Neuronal stem cell (in vitro differentiated cells): ENCODE data around the gene PTPRM.

ENCODE experiments used
- DNase-seq: peaks from one replicate; pipeline ENCODE4 v3.0.0-alpha.2; 2013; ENCODE audit warnings: low spot score
- H2AFZ ChIP-seq: one replicate; pipeline ENCODE4 v1.6.1; 2013; ENCODE audit warnings: mild to moderate bottlenecking, low read length, inconsistent platforms
- H2AK5ac ChIP-seq: 2 replicates; pipeline ENCODE4 v1.6.1; 2013; ENCODE audit warnings: low read depth, mild to moderate bottlenecking, inconsistent platforms, low read length, moderate library complexity, mixed read lengths
- H2BK120ac ChIP-seq: 2 replicates; pipeline ENCODE4 v1.6.1; 2013; ENCODE audit warnings: low read depth, mild to moderate bottlenecking, inconsistent platforms, low read length, moderate library complexity, mixed read lengths
- H2BK12ac ChIP-seq: one replicate; pipeline ENCODE4 v1.6.1; 2013; ENCODE audit warnings: low read length, inconsistent platforms
- H2BK15ac ChIP-seq: 2 replicates; pipeline ENCODE4 v1.6.1; 2013; ENCODE audit warnings: mild to moderate bottlenecking, low read length, inconsistent platforms, mixed read lengths
- H2BK5ac ChIP-seq: one replicate; pipeline ENCODE4 v1.6.1; 2013; ENCODE audit warnings: inconsistent platforms, mild to moderate bottlenecking, low read length, moderate library complexity
- H3K14ac ChIP-seq: one replicate; pipeline ENCODE4 v1.6.1; 2013; ENCODE audit warnings: low read length, inconsistent platforms
- H3K18ac ChIP-seq: 2 replicates; pipeline ENCODE4 v1.6.1; 2013; ENCODE audit warnings: low read length, inconsistent platforms
- H3K23ac ChIP-seq: 2 replicates; pipeline ENCODE4 v1.6.1; 2013; ENCODE audit warnings: low read depth, mild to moderate bottlenecking, mixed read lengths, low read length, inconsistent platforms; ENCODE audit not compliant: poor library complexity
- H3K27ac ChIP-seq: replicated peaks from 3 replicates; pipeline ENCODE4 v1.5.1; 2013; ENCODE audit warnings: low read length, inconsistent platforms
- H3K27me3 ChIP-seq, 3 experiments: 2 replicates each; pipeline ENCODE4 v1.6.1; 2013; ENCODE audit warnings: low read length in 3 of 3, mild to moderate bottlenecking in 2 of 3, inconsistent platforms in 1 of 3, low read depth in 1 of 3, mixed read lengths in 1 of 3, moderate library complexity in 1 of 3; ENCODE audit not compliant: control insufficient read depth in 3 of 3, insufficient read depth in 3 of 3
- H3K36me3 ChIP-seq, 2 donors: replicated peaks in 1 of 2; 2 replicates each; pipeline ENCODE4 v1.6.1; 2013; ENCODE audit warnings: low read length in 2 of 2; ENCODE audit not compliant: control insufficient read depth in 2 of 2, insufficient read depth in 2 of 2
- H3K4ac ChIP-seq: 2 replicates; pipeline ENCODE4 v1.6.1; 2013; ENCODE audit warnings: inconsistent platforms, mild to moderate bottlenecking, low read length, moderate library complexity
- H3K4me1 ChIP-seq, 2 donors: 1 replicate in 1 of 2; 2 replicates in 1 of 2; pipeline ENCODE4 v1.6.1; 2013; ENCODE audit warnings: low read length in 2 of 2, low read depth in 1 of 2; ENCODE audit not compliant: control insufficient read depth in 2 of 2, insufficient read depth in 1 of 2
- H3K4me2 ChIP-seq: one replicate; pipeline ENCODE4 v1.6.1; 2013; ENCODE audit warnings: mild to moderate bottlenecking, low read length, inconsistent platforms; ENCODE audit not compliant: insufficient read depth, poor library complexity, severe bottlenecking
- H3K4me3 ChIP-seq, 2 donors: 2 replicates each; pipeline ENCODE4 v1.5.1; 2013; ENCODE audit warnings: low read length in 2 of 2, mild to moderate bottlenecking in 2 of 2, inconsistent platforms in 1 of 2, moderate library complexity in 1 of 2
- H3K79me1 ChIP-seq: one replicate; pipeline ENCODE4 v1.6.1; 2013; ENCODE audit warnings: low read depth, mild to moderate bottlenecking, inconsistent platforms, low read length, moderate library complexity
- H3K9ac ChIP-seq: one replicate; pipeline ENCODE4 v1.6.1; 2013; ENCODE audit warnings: mild to moderate bottlenecking, low read depth, low read length, inconsistent platforms; ENCODE audit not compliant: poor library complexity
- H3K9me3 ChIP-seq, 2 donors: replicated peaks in 1 of 2; 2 replicates each; pipeline versions ENCODE3 to v1.6.1; 2013; ENCODE audit warnings: low read length in 2 of 2, mild to moderate bottlenecking in 2 of 2, inconsistent platforms in 1 of 2, low read depth in 1 of 2, mixed read lengths in 1 of 2, moderate library complexity in 1 of 2; ENCODE audit not compliant: control insufficient read depth in 2 of 2, insufficient read depth in 1 of 2
- H4K8ac ChIP-seq: one replicate; pipeline ENCODE4 v1.6.1; 2013; ENCODE audit warnings: low read depth, mild to moderate bottlenecking, inconsistent platforms, low read length, moderate library complexity
- H4K91ac ChIP-seq: one replicate; pipeline ENCODE4 v1.6.1; 2013; ENCODE audit warnings: low read length, low read depth, mild to moderate bottlenecking, inconsistent platforms; ENCODE audit not compliant: poor library complexity
- WGBS, 2 donors: extraction: QIAGEN DNeasy Blood & Tissue Kit; methylation state at CpG; one replicate each; pipeline ENCODE4 v1.1.7; 2013; ENCODE audit warnings: missing lambda C conversion rate in 2 of 2, mixed read lengths in 1 of 2; ENCODE audit not compliant: insufficient read length in 2 of 2, insufficient replicate concordance in 1 of 2; ENCODE audit errors: extremely low coverage in 2 of 2; 5-methylcytosine and 5-hydroxymethylcytosine counted together

PTPRM gene

GRCh38 chr18:8261651-8262091 is 694.6 kb downstream of the PTPRM start:
- Histone ChIP-seq H3K27me3 (no peaks in the 10 kb centered on the region), H2AFZ (no peak overlapping the region), H3K9ac (no peak overlapping the region), H3K79me1 (no peaks in the 10 kb centered on the region), H3K27ac (no peak overlapping the region), H3K4me2 (no peak overlapping the region), H3K4ac (no peak overlapping the region), H4K8ac (no peak overlapping the region), H2BK5ac (no peak overlapping the region), H2BK15ac (no peak overlapping the region), H2BK12ac (no peak overlapping the region), H2AK5ac (no peak overlapping the region), H3K23ac (no peak overlapping the region), H3K4me3 (no peak overlapping the region), H3K14ac (no peak overlapping the region), H4K91ac (no peak overlapping the region), H3K4me1 (peaks cover 9 to 10% of the 10 kb centered on the region in 2 donors), H3K9me3 (no peaks in the 10 kb centered on the region), H2BK120ac (no peak overlapping the region), H3K36me3 (no peaks in the 10 kb centered on the region), H3K18ac (no peak overlapping the region)
- no peak for DNase-seq
- no CpG with 5 or more reads among the region's 7 CpGs for WGBS, 2 donors

GRCh38 chr18:8262221-8262620 is 695.1 kb downstream of the PTPRM start:
- Histone ChIP-seq H4K8ac (no peak overlapping the region), H2AFZ (no peak overlapping the region), H2BK120ac (no peak overlapping the region), H3K9me3 (no peaks in the 10 kb centered on the region), H3K4ac (no peak overlapping the region), H3K9ac (no peak overlapping the region), H2AK5ac (no peak overlapping the region), H2BK15ac (no peak overlapping the region), H3K79me1 (no peaks in the 10 kb centered on the region), H3K27me3 (no peaks in the 10 kb centered on the region), H3K14ac (no peak overlapping the region), H3K27ac (no peak overlapping the region), H2BK5ac (no peak overlapping the region), H3K4me2 (no peak overlapping the region), H3K23ac (no peak overlapping the region), H2BK12ac (no peak overlapping the region), H3K18ac (no peak overlapping the region), H3K4me3 (no peak overlapping the region), H3K4me1 (peaks cover 9 to 10% of the 10 kb centered on the region in 2 donors), H4K91ac (no peak overlapping the region), H3K36me3 (no peaks in the 10 kb centered on the region)
- no peak for DNase-seq
- WGBS, 2 donors, result no CpG with 5 or more reads among the region's 6 CpGs

GRCh38 chr18:8264116-8264515 is 697.0 kb downstream of the PTPRM start:
- Histone ChIP-seq H3K23ac (no peak overlapping the region), H3K4me1 (peaks cover 9 to 10% of the 10 kb centered on the region in 2 donors), H2AK5ac (no peak overlapping the region), H4K91ac (no peak overlapping the region), H2BK15ac (no peak overlapping the region), H3K36me3 (no peaks in the 10 kb centered on the region), H2BK5ac (no peak overlapping the region), H3K9me3 (no peaks in the 10 kb centered on the region), H3K9ac (no peak overlapping the region), H2BK12ac (no peak overlapping the region), H4K8ac (no peak overlapping the region), H2AFZ (no peak overlapping the region), H3K4me3 (no peak overlapping the region), H3K79me1 (no peaks in the 10 kb centered on the region), H3K18ac (no peak overlapping the region), H2BK120ac (no peak overlapping the region), H3K27ac (no peak overlapping the region), H3K4ac (no peak overlapping the region), H3K4me2 (no peak overlapping the region), H3K27me3 (no peaks in the 10 kb centered on the region), H3K14ac (no peak overlapping the region)
- no CpG with 5 or more reads among the region's 5 CpGs for WGBS, 2 donors
- no peak for DNase-seq

- Histone ChIP-seq H2BK15ac (no peak overlapping the region), H2BK5ac (no peak overlapping the region), H2BK120ac (no peak overlapping the region), H3K79me1 (no peaks in the 10 kb centered on the region), H3K4ac (no peak overlapping the region), H3K4me1 (peaks cover 9 to 10% of the 10 kb centered on the region in 2 donors), H4K8ac (no peak overlapping the region), H4K91ac (no peak overlapping the region), H3K4me2 (no peak overlapping the region), H2BK12ac (no peak overlapping the region), H3K9ac (no peak overlapping the region), H2AK5ac (no peak overlapping the region), H3K9me3 (no peaks in the 10 kb centered on the region), H3K14ac (no peak overlapping the region), H2AFZ (no peak overlapping the region), H3K36me3 (no peaks in the 10 kb centered on the region), H3K4me3 (no peak overlapping the region), H3K27me3 (no peaks in the 10 kb centered on the region), H3K18ac (no peak overlapping the region), H3K27ac (no peak overlapping the region), H3K23ac (no peak overlapping the region)
- no peak for DNase-seq
- WGBS, 2 donors, result no CpG with 5 or more reads among the region's 6 CpGs
Measured at GRCh38 chr18:8264861-8265411, 697.8 kb downstream of the PTPRM start.
